GM21825 (cell line): Measurements from ENCODE around the gene BANK1.

Source experiments
- ATAC-seq: cut with Tn5 transposase; IDR thresholded peaks from one replicate; pipeline ENCODE4 v1.9.1; 2021; ENCODE audit warnings: mild to moderate bottlenecking, moderate library complexity; ENCODE audit not compliant: unreplicated experiment

BANK1 gene

GRCh38 chr4:102114118-102114630, 323.6 kb downstream of the BANK1 start:
- ATAC-seq = no peak

GRCh38 chr4:102116121-102116520, 325.6 kb downstream of the BANK1 start:
- ATAC-seq = no peak

- no peak for ATAC-seq
Measured at GRCh38 chr4:102120846-102121245, 330.3 kb downstream of the BANK1 start.
